ENCODE data around the gene AHNAK. TPM values are rescaled to one million over a fixed set of nuclear protein-coding genes. Genes with fewer than 3 reads are reported as not detected.
"Not testable (repeated sequence)": the region's sequence is repeated elsewhere in the genome, so short reads cannot be mapped to it uniquely, and the experiment has no call there.

Gene AHNAK
- total and polyA plus RNA-seq, 8 donors = 37.4 to 693 (median 554) TPM

GRCh38 chr11:62569611-62570010 lies 23.0 kb upstream of the AHNAK start:
- Histone ChIP-seq H3K9me3 (no peaks in the 10 kb centered on the region), H3K36me3 (peaks cover 65 to 79% (median 79%) of the 10 kb centered on the region in 4 donors), H3K4me3 (no peak overlapping the region), H3K4me1 (peaks cover 10 to 71% (median 52%) of the 10 kb centered on the region in 4 donors), H3K27me3 (no peaks in the 10 kb centered on the region), H3K27ac (peak overlapping the region in 1 of 5 donors; percentile 15)
- intact Hi-C loops (cut with DNase I; ENCODE audit: low total_unique reads) = no loop called here
- 50 to 73% (median 60%) methylated on average over 1 of the region's 1 CpG for WGBS, 5 donors
- TF ChIP-seq CTCF (IDR thresholded peaks at IDR 0.05) (no peak), POLR2AphosphoS5 (IDR thresholded peaks at IDR 0.05) (no peak), POLR2A (IDR thresholded peaks at IDR 0.05) (no peak), EP300 (IDR thresholded peaks at IDR 0.05) (no peak)
- no peak for DNase-seq

DNA sequence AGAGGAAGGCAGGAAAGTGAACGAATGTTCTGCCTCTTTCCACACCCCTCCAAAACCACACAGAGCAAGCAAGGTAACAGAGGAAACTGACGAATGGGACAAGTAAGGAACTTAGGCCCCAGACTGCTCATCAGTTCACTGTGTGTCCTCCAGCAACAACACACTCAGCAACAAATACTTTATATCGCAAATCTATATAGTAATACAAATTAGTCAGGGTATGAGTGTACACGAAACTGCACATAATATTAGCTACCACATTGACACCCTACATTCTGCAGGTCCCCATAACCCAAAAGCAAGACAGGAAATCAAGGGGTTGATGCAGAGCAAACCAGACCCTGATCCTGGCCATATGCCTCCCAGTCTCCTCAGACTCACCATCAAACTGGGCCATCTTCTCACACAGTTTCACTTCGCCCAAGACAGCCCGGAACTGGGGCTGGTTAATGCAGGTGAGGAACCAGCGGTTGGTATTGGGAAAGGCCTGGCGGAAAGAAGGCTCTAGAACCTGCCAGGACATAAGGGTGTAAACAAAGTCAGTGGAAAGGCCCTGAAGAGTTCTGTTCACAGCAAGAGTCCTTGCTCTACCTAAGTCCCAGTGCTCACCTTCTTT lies 20.5 kb upstream of the AHNAK start:
- H3K9me3 ChIP-seq = no peaks in the 10 kb centered on the region
- 59 to 84% (median 68%) methylated on average over 8 of the region's 8 CpGs for WGBS, 5 donors
- no peak for DNase-seq
- H3K36me3 ChIP-seq = peaks cover 83 to 100% (median 98%) of the 10 kb centered on the region in 4 donors
- intact Hi-C loops (cut with DNase I; ENCODE audit: low total_unique reads) = no loop called here
- peaks cover 4 to 77% (median 38%) of the 10 kb centered on the region in 4 donors for H3K4me1 ChIP-seq
- H3K4me3 ChIP-seq = no peak overlapping the region
- H3K27ac ChIP-seq = peak overlapping the region in 2 of 5 donors; percentile 1 to 4
- H3K27me3 ChIP-seq = no peaks in the 10 kb centered on the region
- TF ChIP-seq POLR2A (IDR thresholded peaks at IDR 0.05) (no peak), CTCF (IDR thresholded peaks at IDR 0.05) (no peak), EP300 (IDR thresholded peaks at IDR 0.05) (no peak), POLR2AphosphoS5 (IDR thresholded peaks at IDR 0.05) (no peak)

DNA sequence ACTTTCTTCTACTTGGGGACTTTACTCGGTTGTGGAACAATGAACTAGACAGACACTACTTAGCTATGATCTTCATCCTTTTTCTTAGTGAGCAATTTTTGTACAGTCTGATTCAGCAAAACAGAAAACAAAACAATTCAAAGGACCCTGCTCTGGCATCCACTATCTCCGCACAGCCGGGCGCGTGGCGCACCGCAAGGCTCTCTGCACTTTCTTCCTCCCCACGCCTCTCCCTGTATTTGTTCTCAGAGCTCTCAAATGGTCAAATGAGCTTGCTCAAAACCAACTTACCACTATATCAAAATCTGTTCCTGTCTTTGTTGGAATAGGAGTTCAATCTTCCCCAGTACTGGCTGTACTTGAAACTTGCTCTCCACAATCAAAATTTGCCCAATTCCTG lies 19.6 kb upstream of the AHNAK start:
- H3K9me3 ChIP-seq = no peaks in the 10 kb centered on the region
- H3K4me1 ChIP-seq = peaks cover 6 to 76% (median 36%) of the 10 kb centered on the region in 4 donors
- WGBS, 5 donors = 51 to 75% (median 54%) methylated on average over 8 of the region's 8 CpGs
- H3K27ac ChIP-seq = peak overlapping the region in 2 of 5 donors; percentile 26
- no peak for DNase-seq
- no peak for TF ChIP-seq EP300 (IDR thresholded peaks at IDR 0.05)
- TF ChIP-seq POLR2AphosphoS5 (IDR thresholded peaks at IDR 0.05) = no peak
- TF ChIP-seq POLR2A (IDR thresholded peaks at IDR 0.05) = no peak
- TF ChIP-seq CTCF (IDR thresholded peaks at IDR 0.05) = no peak
- no peaks in the 10 kb centered on the region for H3K27me3 ChIP-seq
- intact Hi-C loops (cut with DNase I; ENCODE audit: low total_unique reads) = no loop called here
- peaks cover 74 to 97% (median 95%) of the 10 kb centered on the region in 4 donors for H3K36me3 ChIP-seq
- H3K4me3 ChIP-seq = no peak overlapping the region

- intact Hi-C loops (cut with DNase I; ENCODE audit: low total_unique reads) = no loop called here
- peaks cover 68 to 89% (median 86%) of the 10 kb centered on the region in 4 donors for H3K36me3 ChIP-seq
- H3K27ac ChIP-seq = peak overlapping the region in 4 of 5 donors; percentile 26 to 49 (median 28)
- WGBS, 5 donors = 27 to 58% (median 49%) methylated on average over 5 of the region's 5 CpGs
- TF ChIP-seq POLR2A (IDR thresholded peaks at IDR 0.05) (no peak), POLR2AphosphoS5 (IDR thresholded peaks at IDR 0.05) (no peak), CTCF (IDR thresholded peaks at IDR 0.05) (no peak), EP300 (IDR thresholded peaks at IDR 0.05) (no peak)
- H3K4me3 ChIP-seq = no peak overlapping the region
- H3K4me1 ChIP-seq = peaks cover 16 to 76% (median 44%) of the 10 kb centered on the region in 4 donors
- no peak for DNase-seq
- H3K9me3 ChIP-seq = no peaks in the 10 kb centered on the region
- H3K27me3 ChIP-seq = no peaks in the 10 kb centered on the region
Measured at GRCh38 chr11:62565100-62565802, 18.6 kb upstream of the AHNAK start.

DNA sequence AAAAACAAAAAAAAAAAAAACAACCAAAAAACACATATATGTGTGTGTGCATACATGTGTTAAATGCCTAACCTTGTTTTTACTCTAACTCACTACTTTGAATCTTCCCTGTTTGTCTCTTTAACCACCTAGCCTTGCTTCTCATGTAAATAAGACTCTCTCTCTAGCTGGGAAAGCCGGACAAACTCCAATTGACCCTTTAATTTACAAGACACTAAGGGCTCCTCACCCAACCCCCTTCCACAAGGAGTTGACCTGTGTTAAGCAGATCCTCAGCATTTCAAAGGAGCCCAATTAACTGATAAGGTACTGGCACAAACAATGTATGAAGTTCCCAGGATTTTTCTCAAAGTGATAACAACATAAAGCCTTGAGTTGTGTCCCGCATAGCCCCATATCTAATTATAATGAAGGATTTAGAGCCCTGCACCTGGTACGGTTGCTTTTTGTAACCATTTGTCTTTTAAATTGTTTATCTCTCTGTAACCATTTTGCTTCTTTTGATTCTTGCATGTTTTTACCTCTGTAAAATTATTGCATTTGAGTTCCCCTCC lies 15.1 kb upstream of the AHNAK start:
- H3K27me3 ChIP-seq; H3K9me3 ChIP-seq; intact Hi-C loops (cut with DNase I; ENCODE audit: low total_unique reads); H3K4me3 ChIP-seq; DNase-seq: not testable (repeated sequence)
- Histone ChIP-seq H3K27ac (peak overlapping the region in 4 of 5 donors; percentile 81 to 97 (median 95)), H3K4me1 (peaks cover 31 to 86% (median 55%) of the 10 kb centered on the region in 4 donors), H3K36me3 (peaks cover 60 to 78% (median 75%) of the 10 kb centered on the region in 4 donors)
- WGBS, 5 donors = 40 to 58% (median 49%) methylated on average over 3 of the region's 3 CpGs

All from stomach (tissue), 9 donors.